ENCODE results near the gene SLC35E3. TPM values are rescaled to one million over a fixed set of nuclear protein-coding genes. Genes with fewer than 3 reads are reported as not detected.

SLC35E3 gene
- total and polyA plus RNA-seq, 2 of the 13 experiments (the other 11 are each of a cell fraction or from before 2014, with no cell fraction given): 13.0 to 22.1 TPM

GRCh38 chr12:68788554-68789143 lies 42.7 kb downstream of the SLC35E3 start (continued):
- no peak for TF ChIP-seq ZFP37 (CRISPR knock-in tag; IDR thresholded peaks at IDR 0.05; ENCODE audit: borderline replicate concordance)
- peak; percentile 82; the same call in 1 of the 2 replicates for TF ChIP-seq AFF4 (CRISPR knock-in tag; IDR thresholded peaks at IDR 0.05)
- peak; percentile 66; the same call in 1 of the 2 replicates for TF ChIP-seq TAF1 (CRISPR knock-in tag; IDR thresholded peaks at IDR 0.05)
- no peak for TF ChIP-seq SP5 (CRISPR knock-in tag; IDR thresholded peaks at IDR 0.05; ENCODE audit: borderline replicate concordance, low read depth)
- TF ChIP-seq SSRP1 (CRISPR knock-in tag; IDR thresholded peaks at IDR 0.05): no peak
- TF ChIP-seq DMAP1 (CRISPR knock-in tag; IDR thresholded peaks at IDR 0.05): no peak
- no peak for TF ChIP-seq ZNF589 (CRISPR knock-in tag; conservative IDR thresholded peaks at IDR 0.05)
- TF ChIP-seq ZNF460 (CRISPR knock-in tag; IDR thresholded peaks at IDR 0.05; ENCODE audit: borderline replicate concordance): no peak
- TF ChIP-seq HNRNPUL1 (IDR thresholded peaks at IDR 0.05; ENCODE audit: low read depth, low read length): no peak
- no peak for TF ChIP-seq MZF1 (CRISPR knock-in tag; IDR thresholded peaks at IDR 0.05; ENCODE audit: borderline replicate concordance)
- peak; percentile 24; the same call in 1 of the 2 replicates for TF ChIP-seq ZNF616 (CRISPR knock-in tag; IDR thresholded peaks at IDR 0.05; ENCODE audit: low read depth)
- no peak for TF ChIP-seq ZNF639 (CRISPR knock-in tag; conservative IDR thresholded peaks at IDR 0.05)
- TF ChIP-seq ZNF468 (CRISPR knock-in tag; IDR thresholded peaks at IDR 0.05): no peak
- no peak; the same call in 1 of the 2 replicates for TF ChIP-seq MEF2D (CRISPR knock-in tag; IDR thresholded peaks at IDR 0.05)
- no peak for TF ChIP-seq WIZ (CRISPR knock-in tag; IDR thresholded peaks at IDR 0.05)
- TF ChIP-seq ZNF335 (CRISPR knock-in tag; IDR thresholded peaks at IDR 0.05): no peak
- TF ChIP-seq ZBTB38 (CRISPR knock-in tag; IDR thresholded peaks at IDR 0.05): no peak
- 0 out of 2 replicates have a peak, but pooled peaks have one; percentile 18 for TF ChIP-seq SNAPC5 (CRISPR knock-in tag; IDR thresholded peaks at IDR 0.05; ENCODE audit: borderline replicate concordance)
- TF ChIP-seq FOSL1 (CRISPR knock-in tag; IDR thresholded peaks at IDR 0.05; ENCODE audit: borderline replicate concordance): no peak
- no peak; the same call in 1 of the 2 replicates for TF ChIP-seq BRD4 (CRISPR knock-in tag; IDR thresholded peaks at IDR 0.05)
- no peak for TF ChIP-seq NR2F6 (IDR thresholded peaks at IDR 0.05)
- no peak for TF ChIP-seq NR2F6 (CRISPR knock-in tag; IDR thresholded peaks at IDR 0.05)
- 0 out of 2 replicates have a peak, but pooled peaks have one; percentile 13 for TF ChIP-seq CHD4 (IDR thresholded peaks at IDR 0.05; ENCODE audit: borderline replicate concordance, low read length)
- no peak for TF ChIP-seq ZKSCAN5 (CRISPR knock-in tag; IDR thresholded peaks at IDR 0.05)
- peak; percentile 65 for TF ChIP-seq RBFOX2 (IDR thresholded peaks at IDR 0.05; ENCODE audit: low read depth, low read length)

All from HepG2 (cell line).